Measurements from ENCODE around the gene SNCA.

Gene SNCA

GRCh38 chr4:89803915-89804314 is 33.0 kb downstream of the SNCA start:
- POLR2A ChIA-PET: no interaction called here
- H3K36me3 ChIP-seq (ENCODE audit: control insufficient read depth in 2 of 2, insufficient read depth in 1 of 2, low read length in 2 of 2): no peaks in the 10 kb centered on the region
- CTCF ChIA-PET: no interaction called here

GRCh38 chr4:89803036-89803435 is 33.9 kb downstream of the SNCA start:
- CTCF ChIA-PET: no interaction called here
- Histone ChIP-seq H3K36me3 (ENCODE audit: control insufficient read depth in 2 of 2, insufficient read depth in 1 of 2, low read length in 2 of 2) (no peaks in the 10 kb centered on the region), H3K4me1 (ENCODE audit: control insufficient read depth, insufficient read depth, low read length) (peaks cover 3% of the 10 kb centered on the region; the same call in 1 of the 2 replicates), H3K4me3 (ENCODE audit: low read depth, low read length) (no peak overlapping the region), H3K9me3 (ENCODE audit: control insufficient read depth, insufficient read depth, low read depth, low read length) (no peaks in the 10 kb centered on the region), H3K27ac (ENCODE audit: extremely low read depth, low read depth, low read length) (no peak overlapping the region)
- POLR2A ChIA-PET: no interaction called here
- TF ChIP-seq ZNF692 (tag by site-specific recombination; IDR thresholded peaks at IDR 0.05) (no peak), ZNF510 (tag by site-specific recombination; IDR thresholded peaks at IDR 0.05; ENCODE audit: insufficient replicate concordance) (no peak), ZNF132 (tag by site-specific recombination; IDR thresholded peaks at IDR 0.05; ENCODE audit: borderline replicate concordance) (no peak), ZNF529 (tag by site-specific recombination; IDR thresholded peaks at IDR 0.05; ENCODE audit: insufficient replicate concordance) (no peak), ZNF148 (tag by site-specific recombination; IDR thresholded peaks at IDR 0.05; ENCODE audit: borderline replicate concordance) (no peak), ZNF777 (tag by site-specific recombination; IDR thresholded peaks at IDR 0.05; ENCODE audit: borderline replicate concordance) (no peak), INSM2 (tag by site-specific recombination; IDR thresholded peaks at IDR 0.05) (no peak), ZNF776 (tag by site-specific recombination; IDR thresholded peaks at IDR 0.05; ENCODE audit: borderline replicate concordance) (no peak), MZF1 (tag by site-specific recombination; IDR thresholded peaks at IDR 0.05; ENCODE audit: borderline replicate concordance) (no peak), ZSCAN18 (tag by site-specific recombination; IDR thresholded peaks at IDR 0.05) (no peak), ZNF639 (tag by site-specific recombination; IDR thresholded peaks at IDR 0.05) (no peak), SP7 (tag by site-specific recombination; IDR thresholded peaks at IDR 0.05) (no peak), ZNF394 (tag by site-specific recombination; IDR thresholded peaks at IDR 0.05; ENCODE audit: borderline replicate concordance) (no peak), ZNF707 (tag by site-specific recombination; IDR thresholded peaks at IDR 0.05) (no peak)

More at GRCh38 chr4:89803915-89804314, 33.0 kb downstream of the SNCA start:
- Histone ChIP-seq H3K4me3 (ENCODE audit: low read depth, low read length) (no peak overlapping the region), H3K4me1 (ENCODE audit: control insufficient read depth, insufficient read depth, low read length) (peaks cover 3% of the 10 kb centered on the region; the same call in 1 of the 2 replicates), H3K9me3 (ENCODE audit: control insufficient read depth, insufficient read depth, low read depth, low read length) (no peaks in the 10 kb centered on the region), H3K27ac (ENCODE audit: extremely low read depth, low read depth, low read length) (no peak overlapping the region)
- TF ChIP-seq ZNF362 (tag by site-specific recombination; IDR thresholded peaks at IDR 0.05) (no peak), ZBTB17 (tag by site-specific recombination; IDR thresholded peaks at IDR 0.05) (no peak), ZNF624 (tag by site-specific recombination; IDR thresholded peaks at IDR 0.05) (no peak), ZNF701 (tag by site-specific recombination; IDR thresholded peaks at IDR 0.05) (no peak), ZFP41 (tag by site-specific recombination; IDR thresholded peaks at IDR 0.05; ENCODE audit: borderline replicate concordance) (no peak), HIC1 (tag by site-specific recombination; IDR thresholded peaks at IDR 0.05) (no peak), ZNF777 (tag by site-specific recombination; IDR thresholded peaks at IDR 0.05; ENCODE audit: borderline replicate concordance) (no peak), ZNF221 (tag by site-specific recombination; IDR thresholded peaks at IDR 0.05; ENCODE audit: borderline replicate concordance) (no peak)

All from HEK293 (cell line).